ENCODE measurements around the gene S1PR4. TPM values are rescaled to one million over a fixed set of nuclear protein-coding genes. Genes with fewer than 3 reads are reported as not detected.
"Not testable (repeated sequence)": the region's sequence is repeated elsewhere in the genome, so short reads cannot be mapped to it uniquely, and the experiment has no call there.

Gene S1PR4
- total and polyA plus RNA-seq, 2 donors (not counting 1 experiment from before 2014, with no cell fraction given) = not detected

GRCh38 chr19:3171894-3172672, 6.5 kb upstream of the S1PR4 start:
- no peak for DNase-seq (ENCODE audit: low read depth in 2 of 2)
- Histone ChIP-seq H3K4me3 (replicated peaks in 1 of 4; ENCODE audit: control extremely low read depth in 1 of 4, insufficient read depth in 1 of 4, low read depth in 3 of 4, low read length in 4 of 4) (no peak overlapping the region), H3K4me2 (ENCODE audit: extremely low read depth, insufficient read depth, low read length) (no peak overlapping the region), H3K27me3 (ENCODE audit: control insufficient read depth, insufficient read depth, low read length) (no peaks in the 10 kb centered on the region), H3K79me2 (ENCODE audit: control insufficient read depth, insufficient read depth, low read length) (no peaks in the 10 kb centered on the region), H4K20me1 (ENCODE audit: control insufficient read depth, extremely low read depth, insufficient read depth, low read length) (no peaks in the 10 kb centered on the region), H2AFZ (ENCODE audit: low read length) (no peak overlapping the region), H3K27ac (ENCODE audit: insufficient read depth, low read length) (no peak overlapping the region), H3K36me3 (ENCODE audit: control insufficient read depth, insufficient read depth, low read length) (no peaks in the 10 kb centered on the region), H3K4me1 (ENCODE audit: control insufficient read depth, extremely low read depth, insufficient read depth, low read length) (peaks cover 7% of the 10 kb centered on the region), H3K9me3 (ENCODE audit: control insufficient read depth, insufficient read depth, low read depth, low read length) (no peaks in the 10 kb centered on the region), H3K9ac (ENCODE audit: insufficient read depth, low read length) (no peak overlapping the region)
- TF ChIP-seq EZH2 (IDR thresholded peaks at IDR 0.05; ENCODE audit: low read length, missing control alignments) (no peak), CTCF (conservative IDR thresholded peaks at IDR 0.05 in 1 of 2, IDR thresholded peaks at IDR 0.05 in 1 of 2; ENCODE audit: low read depth in 1 of 2, low read length in 2 of 2) (no peak)

- H3K27me3 ChIP-seq (ENCODE audit: control insufficient read depth, insufficient read depth, low read length); H3K4me2 ChIP-seq (ENCODE audit: extremely low read depth, insufficient read depth, low read length); H3K79me2 ChIP-seq (ENCODE audit: control insufficient read depth, insufficient read depth, low read length); H3K9me3 ChIP-seq (ENCODE audit: control insufficient read depth, insufficient read depth, low read depth, low read length); H4K20me1 ChIP-seq (ENCODE audit: control insufficient read depth, extremely low read depth, insufficient read depth, low read length); H3K4me3 ChIP-seq (replicated peaks in 1 of 4; ENCODE audit: control extremely low read depth in 1 of 4, insufficient read depth in 1 of 4, low read depth in 3 of 4, low read length in 4 of 4); DNase-seq (ENCODE audit: low read depth in 2 of 2); H3K27ac ChIP-seq (ENCODE audit: insufficient read depth, low read length); H3K9ac ChIP-seq (ENCODE audit: insufficient read depth, low read length); H2AFZ ChIP-seq (ENCODE audit: low read length); H3K36me3 ChIP-seq (ENCODE audit: control insufficient read depth, insufficient read depth, low read length): not testable (repeated sequence)
- peaks cover 11% of the 10 kb centered on the region for H3K4me1 ChIP-seq (ENCODE audit: control insufficient read depth, extremely low read depth, insufficient read depth, low read length)
These were observed 5.9 kb upstream of the S1PR4 start for GRCh38 chr19:3172673-3173000.

GRCh38 chr19:3175781-3176714, 2.5 kb upstream of the S1PR4 start:
- Histone ChIP-seq H3K4me3 (replicated peaks in 1 of 4; ENCODE audit: control extremely low read depth in 1 of 4, insufficient read depth in 1 of 4, low read depth in 3 of 4, low read length in 4 of 4) (no peak overlapping the region), H3K9me3 (ENCODE audit: control insufficient read depth, insufficient read depth, low read depth, low read length) (no peaks in the 10 kb centered on the region), H4K20me1 (ENCODE audit: control insufficient read depth, extremely low read depth, insufficient read depth, low read length) (no peaks in the 10 kb centered on the region), H3K4me2 (ENCODE audit: extremely low read depth, insufficient read depth, low read length) (no peak overlapping the region), H3K36me3 (ENCODE audit: control insufficient read depth, insufficient read depth, low read length) (no peaks in the 10 kb centered on the region), H2AFZ (ENCODE audit: low read length) (no peak overlapping the region), H3K9ac (ENCODE audit: insufficient read depth, low read length) (no peak overlapping the region), H3K27me3 (ENCODE audit: control insufficient read depth, insufficient read depth, low read length) (no peaks in the 10 kb centered on the region), H3K79me2 (ENCODE audit: control insufficient read depth, insufficient read depth, low read length) (no peaks in the 10 kb centered on the region), H3K4me1 (ENCODE audit: control insufficient read depth, extremely low read depth, insufficient read depth, low read length) (peaks cover 11% of the 10 kb centered on the region), H3K27ac (ENCODE audit: insufficient read depth, low read length) (peak overlapping the region; percentile 54)
- TF ChIP-seq CTCF (conservative IDR thresholded peaks at IDR 0.05 in 1 of 2, IDR thresholded peaks at IDR 0.05 in 1 of 2; ENCODE audit: low read depth in 1 of 2, low read length in 2 of 2) (no peak), EZH2 (IDR thresholded peaks at IDR 0.05; ENCODE audit: low read length, missing control alignments) (no peak)
- peak; percentile 39 to 69 for DNase-seq (ENCODE audit: low read depth in 2 of 2)

Measured in fibroblast of lung (primary cell).